ENCODE results near the gene CIBAR2. TPM values are rescaled to one million over a fixed set of nuclear protein-coding genes. Genes with fewer than 3 reads are reported as not detected.
A peak's percentile ranks its signal among the peaks of the same experiment; 100 is the strongest.
"Not testable (repeated sequence)": the region's sequence is repeated elsewhere in the genome, so short reads cannot be mapped to it uniquely, and the experiment has no call there.

CIBAR2 gene
- total and polyA plus RNA-seq, 3 experiments from 2014 or later, result not detected

GRCh38 chr16:85055493-85056210 lies 56.6 kb downstream of the CIBAR2 start:
- Histone ChIP-seq H3K27me3 (ENCODE audit: insufficient read depth, low read length, poor library complexity, severe bottlenecking) (no peaks in the 10 kb centered on the region), H3K4me1 (ENCODE audit: insufficient read depth, low read length) (peaks cover 39% of the 10 kb centered on the region), H3K9me3 (ENCODE audit: low read length) (no peaks in the 10 kb centered on the region), H3K36me3 (ENCODE audit: insufficient read depth, low read length) (no peaks in the 10 kb centered on the region), H3K27ac (ENCODE audit: low read depth, low read length) (peak overlapping the region; percentile 62), H3K4me3 (ENCODE audit: low read length) (peak overlapping the region; percentile 50)
- peak overlapping the region; percentile 33 to 73 (median 67) for H3K4me3 Mint-ChIP-seq
- H3K27ac Mint-ChIP-seq, result peak overlapping the region; percentile 81 to 97 (median 86)
- DNase-seq, result peak; percentile 67 to 91 (median 74)
- no peaks in the 10 kb centered on the region for H3K27me3 Mint-ChIP-seq
- no peaks in the 10 kb centered on the region for H3K9me3 Mint-ChIP-seq
- CTCF ChIA-PET, result interaction anchor here (0.9 to 4.0 kb wide), 10 partner anchors 9 to 85 kb away, joined by 3 to 22 read pairs (median 5); partner anchors contain the start of gene KIAA0513
- POLR2A ChIA-PET, result interaction anchor here (0.6 to 1.9 kb wide), 8 partner anchors 12 to 83 kb away, joined by 3 to 10 read pairs (median 4); partner anchors contain the start of genes KIAA0513 and ZDHHC7
- peaks cover 0 to 1% (median 0%) of the 10 kb centered on the region in 3 donors for H3K36me3 Mint-ChIP-seq
- H3K4me1 Mint-ChIP-seq, result peaks cover 37 to 51% (median 41%) of the 10 kb centered on the region in 3 donors

- ChIA-PET CTCF (interaction anchor here (0.9 to 4.0 kb wide), 8 partner anchors 8 to 84 kb away, joined by 3 to 22 read pairs (median 6); partner anchors contain the start of gene KIAA0513), POLR2A (interaction anchor here (0.7 to 1.9 kb wide), 4 partner anchors 24 to 43 kb away, joined by 3 to 10 read pairs (median 5); partner anchors contain the start of genes KIAA0513 and ZDHHC7)
- no peaks in the 10 kb centered on the region for H3K36me3 ChIP-seq (ENCODE audit: insufficient read depth, low read length)
- Mint-ChIP-seq H3K9me3 (no peaks in the 10 kb centered on the region), H3K27ac (peak overlapping the region; percentile 48 to 97 (median 86)), H3K27me3 (no peaks in the 10 kb centered on the region), H3K36me3 (peaks cover 0 to 1% (median 0%) of the 10 kb centered on the region in 3 donors), H3K4me1 (peaks cover 37 to 51% (median 41%) of the 10 kb centered on the region in 3 donors), H3K4me3 (peak overlapping the region; percentile 33 to 73 (median 67))
- H3K9me3 ChIP-seq (ENCODE audit: low read length), result no peaks in the 10 kb centered on the region
- H3K4me3 ChIP-seq (ENCODE audit: low read length), result peak overlapping the region; percentile 50
- DNase-seq, result peak in 1 of 5 donors; percentile 25
- no peaks in the 10 kb centered on the region for H3K27me3 ChIP-seq (ENCODE audit: insufficient read depth, low read length, poor library complexity, severe bottlenecking)
- H3K27ac ChIP-seq (ENCODE audit: low read depth, low read length), result peak overlapping the region; percentile 62
- peaks cover 39% of the 10 kb centered on the region for H3K4me1 ChIP-seq (ENCODE audit: insufficient read depth, low read length)
These were observed 57.3 kb downstream of the CIBAR2 start for GRCh38 chr16:85054948-85055492.

- ChIA-PET POLR2A (interaction anchor here (0.6 to 1.9 kb wide), 2 partner anchors 26 to 44 kb away, joined by 3 to 10 read pairs; partner anchors contain the start of gene KIAA0513), CTCF (interaction anchor here (1.9 to 4.0 kb wide), 3 partner anchors 26 to 33 kb away, joined by 8 to 22 read pairs (median 9); partner anchors contain the start of gene KIAA0513)
- H3K4me1 ChIP-seq (ENCODE audit: insufficient read depth, low read length), result peaks cover 39% of the 10 kb centered on the region
- not testable (repeated sequence) for H3K27ac ChIP-seq (ENCODE audit: low read depth, low read length); H3K9me3 Mint-ChIP-seq; DNase-seq; H3K4me3 ChIP-seq (ENCODE audit: low read length); H3K9me3 ChIP-seq (ENCODE audit: low read length); H3K36me3 Mint-ChIP-seq; H3K27me3 Mint-ChIP-seq; H3K36me3 ChIP-seq (ENCODE audit: insufficient read depth, low read length); H3K4me3 Mint-ChIP-seq; H3K27me3 ChIP-seq (ENCODE audit: insufficient read depth, low read length, poor library complexity, severe bottlenecking)
- Mint-ChIP-seq H3K27ac (peak overlapping the region in 5 of 8 donors; percentile 74 to 97 (median 87)), H3K4me1 (peaks cover 38 to 51% (median 41%) of the 10 kb centered on the region in 3 donors)
These were observed 58.0 kb downstream of the CIBAR2 start for GRCh38 chr16:85054321-85054720.

- Mint-ChIP-seq H3K27ac (peak overlapping the region in 1 of 8 donors; percentile 22), H3K27me3 (no peaks in the 10 kb centered on the region), H3K36me3 (peaks cover 0 to 4% (median 1%) of the 10 kb centered on the region in 3 donors), H3K4me3 (no peak overlapping the region), H3K4me1 (peaks cover 32 to 41% (median 38%) of the 10 kb centered on the region in 3 donors), H3K9me3 (no peaks in the 10 kb centered on the region)
- Histone ChIP-seq H3K27me3 (ENCODE audit: insufficient read depth, low read length, poor library complexity, severe bottlenecking) (no peaks in the 10 kb centered on the region), H3K36me3 (ENCODE audit: insufficient read depth, low read length) (no peaks in the 10 kb centered on the region), H3K9me3 (ENCODE audit: low read length) (no peaks in the 10 kb centered on the region), H3K27ac (ENCODE audit: low read depth, low read length) (no peak overlapping the region), H3K4me1 (ENCODE audit: insufficient read depth, low read length) (peaks cover 31% of the 10 kb centered on the region), H3K4me3 (ENCODE audit: low read length) (no peak overlapping the region)
- CTCF ChIA-PET, result no interaction called here
- DNase-seq, result no peak
- POLR2A ChIA-PET, result no interaction called here
These were observed 59.7 kb downstream of the CIBAR2 start for GRCh38 chr16:85052536-85052935.

GRCh38 chr16:85051683-85052082 lies 60.6 kb downstream of the CIBAR2 start:
- peaks cover 24 to 37% (median 34%) of the 10 kb centered on the region in 3 donors for H3K4me1 Mint-ChIP-seq
- no peaks in the 10 kb centered on the region for H3K36me3 ChIP-seq (ENCODE audit: insufficient read depth, low read length)
- CTCF ChIA-PET, result no interaction called here

GRCh38 chr16:85051067-85051581 lies 61.1 kb downstream of the CIBAR2 start:
- H3K27me3 Mint-ChIP-seq, result no peaks in the 10 kb centered on the region
- no peak for DNase-seq
- no peak overlapping the region for H3K4me3 ChIP-seq (ENCODE audit: low read length)
- ChIA-PET POLR2A (no interaction called here), CTCF (no interaction called here)
- peaks cover 19% of the 10 kb centered on the region for H3K4me1 ChIP-seq (ENCODE audit: insufficient read depth, low read length)
- peak overlapping the region in 2 of 8 donors; percentile 1 to 15 for H3K27ac Mint-ChIP-seq
- peaks cover 20 to 37% (median 34%) of the 10 kb centered on the region in 3 donors for H3K4me1 Mint-ChIP-seq
- peaks cover 0 to 9% (median 4%) of the 10 kb centered on the region in 3 donors for H3K36me3 Mint-ChIP-seq
- no peaks in the 10 kb centered on the region for H3K9me3 Mint-ChIP-seq
- no peaks in the 10 kb centered on the region for H3K36me3 ChIP-seq (ENCODE audit: insufficient read depth, low read length)
- no peaks in the 10 kb centered on the region for H3K9me3 ChIP-seq (ENCODE audit: low read length)
- H3K4me3 Mint-ChIP-seq, result no peak overlapping the region
- no peaks in the 10 kb centered on the region for H3K27me3 ChIP-seq (ENCODE audit: insufficient read depth, low read length, poor library complexity, severe bottlenecking)
- peak overlapping the region; percentile 84 for H3K27ac ChIP-seq (ENCODE audit: low read depth, low read length)

More at GRCh38 chr16:85051683-85052082, 60.6 kb downstream of the CIBAR2 start:
- Histone ChIP-seq H3K4me3 (ENCODE audit: low read length) (no peak overlapping the region), H3K27ac (ENCODE audit: low read depth, low read length) (peak overlapping the region; percentile 84), H3K4me1 (ENCODE audit: insufficient read depth, low read length) (peaks cover 24% of the 10 kb centered on the region), H3K27me3 (ENCODE audit: insufficient read depth, low read length, poor library complexity, severe bottlenecking) (no peaks in the 10 kb centered on the region), H3K9me3 (ENCODE audit: low read length) (no peaks in the 10 kb centered on the region)
- Mint-ChIP-seq H3K9me3 (no peaks in the 10 kb centered on the region), H3K4me3 (no peak overlapping the region), H3K27ac (peak overlapping the region in 1 of 8 donors; percentile 19), H3K27me3 (no peaks in the 10 kb centered on the region), H3K36me3 (peaks cover 0 to 5% (median 1%) of the 10 kb centered on the region in 3 donors)
- POLR2A ChIA-PET, result no interaction called here
- DNase-seq, result no peak

GRCh38 chr16:85049706-85050305 lies 62.5 kb downstream of the CIBAR2 start:
- peak overlapping the region; percentile 16 for H3K27ac ChIP-seq (ENCODE audit: low read depth, low read length)
- no peaks in the 10 kb centered on the region for H3K9me3 ChIP-seq (ENCODE audit: low read length)
- H3K27ac Mint-ChIP-seq, result peak overlapping the region in 1 of 8 donors; percentile 56
- peaks cover 0 to 9% (median 8%) of the 10 kb centered on the region in 3 donors for H3K36me3 Mint-ChIP-seq
- peaks cover 9% of the 10 kb centered on the region for H3K4me1 ChIP-seq (ENCODE audit: insufficient read depth, low read length)
- CTCF ChIA-PET, result no interaction called here
- no peak overlapping the region for H3K4me3 ChIP-seq (ENCODE audit: low read length)
- no peaks in the 10 kb centered on the region for H3K27me3 Mint-ChIP-seq
- no peaks in the 10 kb centered on the region for H3K9me3 Mint-ChIP-seq
- no peak overlapping the region for H3K4me3 Mint-ChIP-seq
- DNase-seq, result no peak
- no peaks in the 10 kb centered on the region for H3K27me3 ChIP-seq (ENCODE audit: insufficient read depth, low read length, poor library complexity, severe bottlenecking)
- H3K36me3 ChIP-seq (ENCODE audit: insufficient read depth, low read length), result no peaks in the 10 kb centered on the region
- H3K4me1 Mint-ChIP-seq, result peaks cover 10 to 27% (median 24%) of the 10 kb centered on the region in 3 donors
- POLR2A ChIA-PET, result no interaction called here

Measured in CD8-positive, alpha-beta memory T cell (primary cell).